Activated T-cell treated with anti-CD3 and anti-CD28 coated beads, Interleukin-2, amount 50 U/mL, for 4 hours (primary cell): ENCODE measurements around the gene ACAP1. TPM values are rescaled to one million over a fixed set of nuclear protein-coding genes. Genes with fewer than 3 reads are reported as not detected.

Experiments used
- ATAC-seq, 2 donors: fragments of 200-7000 bp; cut with Tn5 transposase; one replicate each; pipeline ENCODE4 v1.10.0; 2021
- DNase-seq: peaks from one replicate; pipeline ENCODE4 v3.0.0-alpha.2; 2020
- H3K27me3 Mint-ChIP-seq: one replicate; pipeline ENCODE4 v1.8.0; 2021; ENCODE audit warnings: low read depth, mixed read lengths
- H3K36me3 Mint-ChIP-seq: one replicate; pipeline ENCODE4 v1.8.0; 2022; ENCODE audit warnings: mixed read lengths; ENCODE audit not compliant: insufficient read depth
- H3K4me1 Mint-ChIP-seq: one replicate; pipeline ENCODE4 v1.8.0; 2021; ENCODE audit warnings: low read depth, mixed read lengths
- H3K4me3 Mint-ChIP-seq: one replicate; pipeline ENCODE4 v1.8.0; 2021; ENCODE audit warnings: mild to moderate bottlenecking, moderate library complexity, mixed read lengths
- H3K9me3 Mint-ChIP-seq: one replicate; pipeline ENCODE4 v1.8.0; 2021; ENCODE audit warnings: mixed read lengths
- total RNA-seq, 3 donors: library from RNA; stranded (reverse); gene quantifications; one replicate each; pipeline ENCODE4 v1.2.1, GENCODE V29; 2021

ACAP1 gene
- 100 to 1,000 TPM; 119 to 126 (median 123) TPM for total RNA-seq

DNA sequence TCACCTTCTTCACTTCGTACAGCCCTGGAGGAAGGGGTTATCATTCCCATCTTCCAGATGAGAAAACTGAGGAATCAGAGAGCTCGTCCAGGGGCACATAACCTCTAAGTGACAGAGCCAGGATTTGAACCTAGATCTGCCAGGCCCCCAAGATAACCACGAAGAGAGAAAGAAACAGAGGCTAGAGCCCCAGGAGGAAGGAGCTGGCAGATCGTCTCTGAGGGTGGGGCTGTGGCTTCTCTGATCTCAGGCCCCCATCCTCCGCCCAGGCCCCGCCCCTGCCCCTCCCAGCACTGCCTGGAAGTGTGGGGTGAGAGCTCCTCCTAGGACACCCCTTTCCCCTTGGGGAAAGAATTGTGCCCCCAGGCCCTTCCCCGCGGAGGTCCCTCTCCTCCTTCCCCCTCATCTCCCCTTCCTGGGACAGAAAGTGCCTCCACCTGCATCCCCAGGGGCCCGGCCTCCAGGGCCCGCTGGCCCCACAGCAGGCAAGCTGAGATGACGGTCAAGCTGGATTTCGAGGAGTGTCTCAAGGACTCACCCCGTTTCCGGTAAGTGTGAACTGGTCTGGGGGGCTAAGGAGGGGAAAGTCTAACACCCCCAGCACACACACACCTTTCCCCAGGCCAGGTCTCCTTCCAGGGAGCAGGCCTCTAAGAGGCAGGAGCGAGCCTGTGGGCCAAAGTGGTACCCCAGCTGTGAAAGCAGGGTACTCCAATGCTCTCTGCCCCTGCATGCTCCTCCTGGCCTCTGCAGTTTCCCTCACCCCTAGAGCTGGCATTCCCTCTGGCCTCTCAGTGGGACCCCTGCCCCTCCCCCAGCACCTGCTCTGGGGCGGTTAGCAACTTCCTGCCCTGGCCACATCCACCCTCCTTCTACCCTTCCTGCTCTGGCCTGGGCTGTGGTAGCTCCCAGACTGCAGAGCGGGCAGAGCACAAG lies at the start of gene ACAP1:
ACAP1 (plus strand) TSS at position 290 of the 936 bp plus-strand sequence; CDS start at position 496, 206 bp downstream.
- H3K9me3 Mint-ChIP-seq: no peaks in the 10 kb centered on the region
- peak; percentile 81 for DNase-seq
- no peaks in the 10 kb centered on the region for H3K27me3 Mint-ChIP-seq
- peak within 1 kb of the TSS; percentile 89 for H3K4me3 Mint-ChIP-seq
- peaks cover 53% of the 10 kb centered on the region for H3K4me1 Mint-ChIP-seq
- H3K36me3 Mint-ChIP-seq: peaks cover 9% of the 10 kb centered on the region
- ATAC-seq: peak; percentile 96

GRCh38 chr17:7289256-7290032 lies 46.9 kb upstream of the ACAP1 start:
- H3K27me3 Mint-ChIP-seq: peaks cover 34% of the 10 kb centered on the region
- H3K9me3 Mint-ChIP-seq: no peaks in the 10 kb centered on the region
- DNase-seq: no peak
- peaks cover 5% of the 10 kb centered on the region for H3K4me1 Mint-ChIP-seq
- ATAC-seq: no peak
- H3K36me3 Mint-ChIP-seq: no peaks in the 10 kb centered on the region
- no peak overlapping the region for H3K4me3 Mint-ChIP-seq

DNA sequence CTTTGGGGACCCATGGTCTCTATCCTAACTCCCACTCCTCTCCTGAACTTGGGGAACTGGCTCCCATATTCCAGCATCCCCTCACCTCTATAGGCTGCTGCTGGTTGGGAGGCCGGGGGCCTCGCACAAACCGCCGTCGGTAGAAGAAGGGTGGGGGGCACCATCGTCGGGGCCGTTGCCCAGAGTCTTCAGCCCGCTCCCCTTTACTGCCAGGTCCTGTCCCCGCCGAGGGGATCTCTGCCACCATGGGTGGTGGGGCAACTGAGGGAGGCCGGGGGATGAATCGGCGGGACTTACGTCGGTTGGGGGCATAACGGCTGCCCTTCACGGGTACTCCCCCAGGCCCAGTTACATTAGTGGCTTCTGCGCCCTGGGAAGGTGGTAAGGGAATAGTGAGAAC lies 46.2 kb upstream of the ACAP1 start:
- ATAC-seq (no peak), DNase-seq (no peak)
- Mint-ChIP-seq H3K4me1 (peaks cover 9% of the 10 kb centered on the region), H3K9me3 (no peaks in the 10 kb centered on the region), H3K27me3 (peaks cover 32% of the 10 kb centered on the region), H3K36me3 (no peaks in the 10 kb centered on the region), H3K4me3 (no peak overlapping the region)

DNA sequence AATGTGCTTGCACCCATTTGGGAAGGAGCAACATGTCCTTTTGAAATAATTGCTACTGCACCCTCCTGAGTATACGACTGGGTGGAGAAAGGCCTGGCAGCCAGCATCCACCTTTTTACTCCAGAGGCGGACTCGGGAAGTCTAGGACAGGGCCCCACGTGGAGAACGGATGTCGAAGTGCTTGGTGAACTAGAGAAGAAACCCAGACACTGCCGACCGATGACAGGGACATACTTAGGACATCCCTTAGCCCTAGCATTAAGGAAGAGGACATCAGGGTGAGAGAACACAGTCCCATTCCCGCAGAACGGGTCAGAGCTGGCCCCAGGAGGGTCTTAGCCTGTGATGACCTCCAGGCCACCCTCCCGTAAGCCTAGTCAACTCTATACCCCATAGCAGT lies 45.6 kb upstream of the ACAP1 start:
- Mint-ChIP-seq H3K9me3 (no peaks in the 10 kb centered on the region), H3K36me3 (no peaks in the 10 kb centered on the region), H3K4me1 (peaks cover 12% of the 10 kb centered on the region), H3K4me3 (no peak overlapping the region), H3K27me3 (peaks cover 33% of the 10 kb centered on the region)
- DNase-seq (no peak), ATAC-seq (no peak)

- no peaks in the 10 kb centered on the region for H3K36me3 Mint-ChIP-seq
- H3K4me3 Mint-ChIP-seq: no peak overlapping the region
- H3K27me3 Mint-ChIP-seq: peaks cover 33% of the 10 kb centered on the region
- DNase-seq (no peak), ATAC-seq (no peak)
- no peaks in the 10 kb centered on the region for H3K9me3 Mint-ChIP-seq
- H3K4me1 Mint-ChIP-seq: peaks cover 19% of the 10 kb centered on the region
Observed at GRCh38 chr17:7292194-7292593, 44.1 kb upstream of the ACAP1 start.

DNA sequence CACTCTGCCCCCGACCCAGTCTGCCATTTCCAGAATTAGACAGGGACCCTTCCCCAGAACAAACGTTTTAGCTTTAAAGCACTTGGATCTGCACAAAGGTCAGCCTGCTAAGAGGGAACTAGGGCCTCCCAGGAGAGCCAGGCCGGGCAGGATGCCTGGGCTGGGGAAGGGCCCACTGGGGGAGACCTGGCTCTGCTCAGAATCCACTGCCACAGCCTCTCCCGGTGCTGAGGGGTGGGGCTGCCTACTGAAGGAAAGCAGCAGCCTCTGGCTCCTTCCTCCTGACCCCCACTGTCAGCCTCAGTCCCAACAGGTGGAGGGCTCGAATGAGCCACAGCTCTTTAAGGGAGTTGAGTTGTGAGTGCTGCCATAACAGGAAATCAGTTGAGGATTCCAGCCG lies 43.6 kb upstream of the ACAP1 start:
- ATAC-seq: no peak
- Mint-ChIP-seq H3K36me3 (no peaks in the 10 kb centered on the region), H3K4me3 (no peak overlapping the region), H3K4me1 (peaks cover 19% of the 10 kb centered on the region), H3K9me3 (no peaks in the 10 kb centered on the region), H3K27me3 (peaks cover 33% of the 10 kb centered on the region)
- no peak for DNase-seq

DNA sequence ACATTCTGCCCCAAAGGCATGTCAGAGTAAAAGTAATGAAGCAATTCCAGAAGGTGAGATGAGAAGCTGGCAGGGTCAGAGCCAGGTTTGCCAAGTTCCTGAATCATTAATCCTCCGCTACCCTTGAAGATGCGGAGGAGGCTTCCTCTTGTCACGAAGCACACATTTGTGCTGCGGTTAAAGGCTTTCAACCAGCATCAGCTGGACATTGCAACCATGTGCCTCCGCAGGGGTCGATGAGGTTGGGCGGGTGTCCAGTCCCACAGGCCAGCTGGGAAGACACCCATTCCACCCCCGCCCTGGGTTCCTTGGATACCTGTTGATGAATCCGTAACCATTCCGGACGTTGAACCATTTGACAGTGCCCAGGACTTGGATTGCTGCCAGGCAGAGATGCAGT lies 43.2 kb upstream of the ACAP1 start:
- DNase-seq (no peak), ATAC-seq (no peak)
- Mint-ChIP-seq H3K4me1 (peaks cover 19% of the 10 kb centered on the region), H3K27me3 (peaks cover 33% of the 10 kb centered on the region), H3K36me3 (no peaks in the 10 kb centered on the region), H3K9me3 (no peaks in the 10 kb centered on the region), H3K4me3 (no peak overlapping the region)

GRCh38 chr17:7293816-7294613 lies 42.3 kb upstream of the ACAP1 start:
- H3K4me1 Mint-ChIP-seq: peaks cover 19% of the 10 kb centered on the region
- H3K4me3 Mint-ChIP-seq: peak overlapping the region; percentile 26
- no peaks in the 10 kb centered on the region for H3K36me3 Mint-ChIP-seq
- H3K9me3 Mint-ChIP-seq: no peaks in the 10 kb centered on the region
- H3K27me3 Mint-ChIP-seq: peaks cover 31% of the 10 kb centered on the region
- DNase-seq: no peak
- ATAC-seq: peak; percentile 4 to 5

DNA sequence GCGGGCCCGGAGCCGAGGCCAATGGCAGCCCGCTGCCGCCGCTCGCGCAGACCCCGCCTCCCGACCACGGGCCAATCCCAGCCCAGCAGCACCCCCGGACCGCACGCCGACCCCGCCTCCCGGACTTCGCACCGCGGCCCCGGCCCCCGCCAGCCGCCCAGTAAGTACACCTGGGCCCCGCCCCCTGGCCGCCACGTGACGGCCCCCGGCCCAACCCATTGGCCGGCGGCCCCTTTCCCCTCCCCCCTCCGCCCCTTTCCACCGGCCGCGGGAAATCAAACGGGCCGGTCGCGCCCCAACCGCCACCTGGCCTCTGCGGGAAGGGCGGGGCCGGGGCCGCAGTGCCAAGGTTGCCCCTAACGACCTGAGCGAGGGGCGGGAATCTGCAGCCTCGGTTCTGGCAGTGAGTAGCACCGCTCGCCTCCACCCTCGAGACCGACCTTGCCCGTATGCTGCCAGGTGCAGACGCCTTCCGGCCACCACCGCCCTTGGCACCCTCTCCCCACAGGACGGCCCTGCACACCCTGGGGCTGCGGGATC lies 41.6 kb upstream of the ACAP1 start, which contains the start of gene YBX2:
YBX2 (minus strand) TSS at position 26 of the 540 bp plus-strand sequence. CDS start 139 bp downstream, outside the sequence.
- H3K36me3 Mint-ChIP-seq: no peaks in the 10 kb centered on the region
- ATAC-seq (peak; percentile 75 to 78), DNase-seq (peak; percentile 67)
- peaks cover 31% of the 10 kb centered on the region for H3K27me3 Mint-ChIP-seq
- H3K9me3 Mint-ChIP-seq: no peaks in the 10 kb centered on the region
- H3K4me1 Mint-ChIP-seq: peaks cover 19% of the 10 kb centered on the region
- H3K4me3 Mint-ChIP-seq: peak within 1 kb of the TSS; percentile 72

- Mint-ChIP-seq H3K36me3 (no peaks in the 10 kb centered on the region), H3K9me3 (no peaks in the 10 kb centered on the region), H3K4me3 (peak overlapping the region; percentile 72), H3K4me1 (peaks cover 19% of the 10 kb centered on the region), H3K27me3 (peaks cover 30% of the 10 kb centered on the region)
- no peak for ATAC-seq
- no peak for DNase-seq
Observed at GRCh38 chr17:7295230-7296180, 40.8 kb upstream of the ACAP1 start.

- no peak overlapping the region for H3K4me3 Mint-ChIP-seq
Observed at GRCh38 chr17:7296189-7296861, 40.0 kb upstream of the ACAP1 start.

DNA sequence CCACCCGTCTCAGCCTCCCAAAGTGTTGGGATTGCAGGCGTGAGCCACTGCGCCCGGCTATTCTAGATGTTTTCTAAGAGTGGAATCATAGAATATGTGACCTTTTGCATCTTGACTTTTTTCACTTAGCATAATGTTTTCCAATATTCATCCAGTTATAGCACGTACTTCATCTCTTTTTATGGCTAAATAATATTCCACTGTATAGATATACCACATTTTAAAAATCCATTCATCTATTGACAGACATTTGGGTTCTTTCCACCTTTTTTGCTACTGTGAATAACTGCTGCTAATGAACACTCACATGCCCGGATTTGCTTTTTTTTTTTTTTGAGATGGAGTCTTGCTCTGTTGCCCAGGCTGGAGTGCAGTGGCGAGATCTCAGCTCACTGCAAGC lies 32.1 kb upstream of the ACAP1 start:
- no peak for DNase-seq
- Mint-ChIP-seq H3K27me3 (peaks cover 2% of the 10 kb centered on the region), H3K4me1 (peaks cover 9% of the 10 kb centered on the region), H3K9me3 (no peaks in the 10 kb centered on the region), H3K4me3 (peak overlapping the region; percentile 26), H3K36me3 (peaks cover 9% of the 10 kb centered on the region)
- no peak for ATAC-seq

More at GRCh38 chr17:7296189-7296861, 40.0 kb upstream of the ACAP1 start:
- Mint-ChIP-seq H3K4me1 (peaks cover 19% of the 10 kb centered on the region), H3K9me3 (no peaks in the 10 kb centered on the region), H3K27me3 (peaks cover 30% of the 10 kb centered on the region), H3K36me3 (no peaks in the 10 kb centered on the region)
- peak; percentile 65 for DNase-seq
- peak; percentile 49 to 53 for ATAC-seq
